T-helper 2 cell (primary cell): ENCODE data around the gene SMIM22.

Experiments
- DNase-seq, 5 experiments: peaks; one replicate each; pipeline versions ENCODE4 v3.0.0 to v3.0.0-alpha.2; 2012 to 2022
- total RNA-seq, 2 donors: gene quantifications; one replicate each; lab custom pipeline; 2026; lab: John Stamatoyannopoulos, UW

SMIM22 gene, protein sequence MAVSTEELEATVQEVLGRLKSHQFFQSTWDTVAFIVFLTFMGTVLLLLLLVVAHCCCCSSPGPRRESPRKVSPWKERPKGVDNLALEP
- 0 reads per million in 2 donors for total RNA-seq

GRCh38 chr16:4795181-4795827, at the start of gene SMIM22:
Gene SMIM22, plus strand, starts transcription at chr16:4795369. Its CDS starts 366 bp downstream, at chr16:4795735.
- DNase-seq = no peak

GRCh38 chr16:4746215-4746614, 49.0 kb upstream of the SMIM22 start:
- no peak for DNase-seq

GRCh38 chr16:4746991-4747574, 48.1 kb upstream of the SMIM22 start:
- no peak for DNase-seq

- no peak for DNase-seq
Observed at GRCh38 chr16:4747906-4748681, 47.1 kb upstream of the SMIM22 start.

- no peak for DNase-seq
Observed at GRCh38 chr16:4748682-4749411, 46.3 kb upstream of the SMIM22 start.

- no peak for DNase-seq
Observed at GRCh38 chr16:4749700-4750257, 45.4 kb upstream of the SMIM22 start.

- no peak for DNase-seq
Observed at GRCh38 chr16:4750896-4751295, 44.3 kb upstream of the SMIM22 start.

GRCh38 chr16:4752351-4753100, 42.6 kb upstream of the SMIM22 start:
- DNase-seq = no peak

GRCh38 chr16:4753227-4753626, 41.9 kb upstream of the SMIM22 start:
- DNase-seq = no peak

DNA sequence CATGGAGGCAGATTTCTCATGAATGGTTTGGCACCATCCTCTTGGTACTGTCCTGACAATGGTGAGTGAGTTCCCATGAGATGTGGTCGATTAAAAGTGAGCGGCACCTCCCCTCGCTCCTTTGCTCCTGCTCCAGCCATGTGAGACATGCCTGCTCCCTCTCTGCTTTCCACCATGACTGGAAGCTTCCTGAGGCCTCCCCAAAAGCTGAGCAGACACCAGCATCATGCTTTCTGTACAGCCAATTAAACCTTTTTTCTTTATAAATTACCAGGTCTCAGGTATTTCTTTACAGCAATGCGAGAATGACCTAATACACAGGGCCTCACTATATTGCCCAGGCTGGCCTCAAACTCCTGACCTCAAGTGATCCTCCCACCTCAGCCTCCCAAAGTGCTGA, 40.3 kb upstream of the SMIM22 start:
- no peak for DNase-seq

- no peak for DNase-seq
Observed at GRCh38 chr16:4755687-4756086, 39.5 kb upstream of the SMIM22 start.

DNA sequence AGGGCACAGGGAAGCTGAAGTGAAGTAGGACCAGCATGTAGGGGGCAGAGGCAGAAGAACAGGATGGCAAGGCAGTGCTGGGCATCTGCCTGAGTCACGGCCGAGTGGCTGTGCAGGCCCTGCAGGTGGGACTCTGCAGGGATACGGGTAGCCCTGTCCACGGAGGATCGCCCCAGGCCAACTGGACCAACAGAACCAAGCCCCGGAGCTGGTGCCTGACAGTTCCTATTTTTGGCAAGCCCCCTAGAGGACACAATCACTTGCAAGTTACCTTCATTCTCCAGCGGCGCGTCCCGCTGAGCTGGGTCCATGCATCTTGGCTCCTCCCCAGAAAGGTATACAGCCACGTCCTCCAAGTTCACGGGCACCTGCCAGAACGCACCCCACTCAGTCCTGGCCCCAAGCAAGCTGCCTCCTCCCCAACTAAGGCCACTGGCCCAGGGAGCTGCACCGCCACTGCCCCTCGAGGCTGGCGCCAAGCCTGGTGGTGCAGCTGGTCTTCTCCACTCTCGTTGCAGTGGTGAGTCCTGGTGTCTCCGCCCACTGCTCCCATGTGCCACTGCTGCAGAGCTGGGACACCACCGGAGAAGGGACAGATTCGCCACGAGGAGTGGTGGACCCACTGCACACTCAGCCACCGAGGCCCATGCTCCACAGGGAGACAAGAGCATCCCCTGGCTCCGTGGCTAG, 34.8 kb upstream of the SMIM22 start:
- DNase-seq = no peak

GRCh38 chr16:4762205-4762604, 33.0 kb upstream of the SMIM22 start:
- DNase-seq = no peak

DNA sequence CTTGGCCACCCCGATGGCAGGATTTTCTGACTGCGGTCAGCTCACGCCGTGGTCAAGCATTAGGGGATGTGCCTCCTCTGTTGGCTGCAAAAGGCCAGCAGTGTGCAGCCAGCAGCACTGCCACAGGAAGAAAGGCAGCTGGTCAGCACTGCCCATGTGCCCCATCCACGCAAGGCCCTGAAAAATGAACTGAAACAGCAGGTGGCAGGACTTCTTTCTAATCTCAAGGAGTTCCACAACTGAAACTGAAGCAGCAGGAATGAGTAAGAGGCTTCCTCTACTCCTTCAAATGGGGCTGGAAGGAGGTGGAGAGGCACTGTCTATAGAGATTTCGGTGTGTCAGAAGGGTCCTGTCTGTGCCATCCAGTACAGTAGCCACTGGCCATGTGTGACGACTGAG, 31.4 kb upstream of the SMIM22 start:
- no peak for DNase-seq

- DNase-seq = no peak
Observed at GRCh38 chr16:4765511-4766474, 29.4 kb upstream of the SMIM22 start.

- peak; percentile 86 to 97 (median 89) for DNase-seq
Observed at GRCh38 chr16:4766875-4767628, 28.1 kb upstream of the SMIM22 start, which contains the start of gene ZNF500. Gene ZNF500, minus strand, starts transcription at chr16:4767162. Its CDS starts 1,184 bp downstream, at chr16:4765978.

GRCh38 chr16:4767872-4768548, 27.2 kb upstream of the SMIM22 start:
- peak in 1 of 5 experiments; percentile 34 for DNase-seq

DNA sequence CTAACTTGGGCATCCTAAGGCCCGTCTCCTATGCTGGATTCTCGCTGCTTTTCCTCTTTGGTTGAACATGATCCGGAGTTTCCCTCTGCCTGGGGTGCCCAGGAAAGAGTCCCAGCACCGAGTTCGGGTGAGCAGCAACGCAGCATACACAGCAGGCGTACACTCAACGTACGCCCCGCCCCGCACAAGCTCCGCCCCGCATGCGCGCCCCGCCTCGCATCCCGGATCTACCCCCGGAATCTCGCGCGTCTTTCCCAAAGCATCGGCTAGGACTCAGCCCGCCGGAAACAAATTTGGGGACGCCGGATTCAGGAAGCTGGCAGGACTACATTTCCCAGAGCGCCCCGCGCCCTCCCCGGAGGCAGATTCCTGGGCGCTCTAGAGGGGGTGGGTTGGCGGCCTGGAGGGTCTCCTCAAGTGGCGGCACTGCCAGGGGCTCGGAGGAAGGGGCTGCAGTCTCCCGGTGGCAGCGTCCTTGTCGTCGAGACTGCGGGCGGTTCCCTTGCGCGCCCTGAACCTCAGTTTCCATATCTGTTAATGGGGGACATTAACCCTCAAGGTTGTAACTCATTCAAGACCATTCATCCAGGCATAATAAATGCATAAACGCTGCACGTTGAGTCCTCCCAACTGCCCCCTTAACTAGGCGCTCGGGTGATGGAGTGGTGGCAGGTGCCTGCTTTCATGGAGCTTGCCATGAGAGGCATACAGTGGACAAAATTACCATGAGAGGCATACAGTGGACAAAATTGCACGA, 26.4 kb upstream of the SMIM22 start:
- peak; percentile 65 to 92 (median 73) for DNase-seq
